Glutamatergic neuron (in vitro differentiated cells): ENCODE measurements around the gene IL3RA. TPM values are rescaled to one million over a fixed set of nuclear protein-coding genes. Genes with fewer than 3 reads are reported as not detected.
A peak's percentile ranks its signal among the peaks of the same experiment; 100 is the strongest.

ENCODE experiments used
- DNase-seq: peaks from one replicate; pipeline ENCODE4 v3.0.0; 2022
- H3K27ac Mint-ChIP-seq: one replicate; pipeline ENCODE4 v1.8.0; 2020; ENCODE audit warnings: mild to moderate bottlenecking, mixed read lengths, inconsistent platforms; ENCODE audit not compliant: unreplicated experiment
- H3K27me3 Mint-ChIP-seq: one replicate; pipeline ENCODE4 v1.8.0; 2020; ENCODE audit warnings: mild to moderate bottlenecking, moderate library complexity, mixed read lengths, inconsistent platforms; ENCODE audit not compliant: unreplicated experiment
- H3K36me3 Mint-ChIP-seq: one replicate; pipeline ENCODE4 v1.8.0; 2020; ENCODE audit warnings: mild to moderate bottlenecking, mixed read lengths, inconsistent platforms; ENCODE audit not compliant: unreplicated experiment
- H3K4me1 Mint-ChIP-seq: one replicate; pipeline ENCODE4 v1.8.0; 2020; ENCODE audit warnings: mild to moderate bottlenecking, low read depth, mixed read lengths, inconsistent platforms; ENCODE audit not compliant: unreplicated experiment
- H3K4me3 Mint-ChIP-seq: one replicate; pipeline ENCODE4 v1.8.0; 2020; ENCODE audit warnings: mild to moderate bottlenecking, mixed read lengths, inconsistent platforms; ENCODE audit not compliant: unreplicated experiment
- H3K9me3 Mint-ChIP-seq: one replicate; pipeline ENCODE4 v1.8.0; 2020; ENCODE audit warnings: mild to moderate bottlenecking, moderate library complexity, mixed read lengths, inconsistent platforms; ENCODE audit not compliant: unreplicated experiment
- total RNA-seq: library from RNA; stranded (reverse); fragmentation: NEBNext Ultra II Directional; extraction: Animal tissue kit (Norgen Biotek cat#: 25700); gene quantifications from one replicate; pipeline ENCODE4 v1.2.1, GENCODE V29; 2021; ENCODE audit not compliant: unreplicated experiment
- TF ChIP-seq, protein P1 (sequence below): fragments of 200-600 bp; sonication (generic); IDR thresholded peaks from one replicate; pipeline ENCODE4 v1.5.0; 2021; ENCODE audit not compliant: partially characterized antibody, unreplicated experiment

The IL3RA gene
- total RNA-seq, 1 donor from 2014 or later, result not detected

DNA sequence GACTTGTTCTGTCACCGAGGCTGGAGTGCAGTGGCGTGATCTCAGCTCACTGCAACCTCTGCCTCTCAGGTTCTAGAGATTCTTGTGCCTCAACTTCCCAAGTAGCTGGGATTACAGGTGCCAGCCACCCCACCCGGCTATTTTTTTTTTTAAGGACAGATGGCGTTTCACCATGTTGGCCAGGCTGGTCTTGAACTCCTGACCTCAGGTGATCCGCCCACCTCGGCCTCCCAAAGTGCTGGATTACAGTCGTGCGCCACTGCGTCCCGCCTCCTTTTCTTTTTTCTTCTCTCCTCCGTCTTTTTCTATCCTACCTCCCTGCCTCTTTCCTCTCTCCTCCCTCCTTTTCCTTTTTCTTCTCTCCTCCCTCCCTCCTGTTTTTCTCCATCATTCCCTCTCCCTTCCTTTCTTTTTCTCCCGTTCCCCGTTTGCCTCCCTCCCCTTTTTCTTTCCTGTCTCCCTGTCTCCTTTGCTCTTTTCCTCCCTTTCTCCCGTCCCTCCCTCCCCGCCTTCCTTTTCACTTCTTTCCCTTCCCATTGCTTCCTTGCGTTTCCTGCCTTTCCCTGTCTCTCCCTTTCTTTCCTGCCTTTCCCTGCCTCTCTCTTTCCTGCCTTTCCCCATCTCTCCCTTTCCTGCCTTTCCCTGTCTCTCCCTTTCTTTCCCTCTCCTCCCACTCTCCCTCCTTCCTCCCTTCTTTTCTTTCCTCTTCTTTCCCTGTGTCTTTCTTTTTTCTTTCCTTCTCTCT, 57.5 kb downstream of the IL3RA start:
- DNase-seq, result peak; percentile 7
- TF ChIP-seq, protein P1, sequence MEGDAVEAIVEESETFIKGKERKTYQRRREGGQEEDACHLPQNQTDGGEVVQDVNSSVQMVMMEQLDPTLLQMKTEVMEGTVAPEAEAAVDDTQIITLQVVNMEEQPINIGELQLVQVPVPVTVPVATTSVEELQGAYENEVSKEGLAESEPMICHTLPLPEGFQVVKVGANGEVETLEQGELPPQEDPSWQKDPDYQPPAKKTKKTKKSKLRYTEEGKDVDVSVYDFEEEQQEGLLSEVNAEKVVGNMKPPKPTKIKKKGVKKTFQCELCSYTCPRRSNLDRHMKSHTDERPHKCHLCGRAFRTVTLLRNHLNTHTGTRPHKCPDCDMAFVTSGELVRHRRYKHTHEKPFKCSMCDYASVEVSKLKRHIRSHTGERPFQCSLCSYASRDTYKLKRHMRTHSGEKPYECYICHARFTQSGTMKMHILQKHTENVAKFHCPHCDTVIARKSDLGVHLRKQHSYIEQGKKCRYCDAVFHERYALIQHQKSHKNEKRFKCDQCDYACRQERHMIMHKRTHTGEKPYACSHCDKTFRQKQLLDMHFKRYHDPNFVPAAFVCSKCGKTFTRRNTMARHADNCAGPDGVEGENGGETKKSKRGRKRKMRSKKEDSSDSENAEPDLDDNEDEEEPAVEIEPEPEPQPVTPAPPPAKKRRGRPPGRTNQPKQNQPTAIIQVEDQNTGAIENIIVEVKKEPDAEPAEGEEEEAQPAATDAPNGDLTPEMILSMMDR, result no peak
- Mint-ChIP-seq H3K9me3 (peaks cover 23% of the 10 kb centered on the region), H3K4me1 (peaks cover 12% of the 10 kb centered on the region), H3K27me3 (peaks cover 16% of the 10 kb centered on the region), H3K4me3 (peak overlapping the region; percentile 87), H3K36me3 (no peaks in the 10 kb centered on the region), H3K27ac (peak overlapping the region; percentile 84)

DNA sequence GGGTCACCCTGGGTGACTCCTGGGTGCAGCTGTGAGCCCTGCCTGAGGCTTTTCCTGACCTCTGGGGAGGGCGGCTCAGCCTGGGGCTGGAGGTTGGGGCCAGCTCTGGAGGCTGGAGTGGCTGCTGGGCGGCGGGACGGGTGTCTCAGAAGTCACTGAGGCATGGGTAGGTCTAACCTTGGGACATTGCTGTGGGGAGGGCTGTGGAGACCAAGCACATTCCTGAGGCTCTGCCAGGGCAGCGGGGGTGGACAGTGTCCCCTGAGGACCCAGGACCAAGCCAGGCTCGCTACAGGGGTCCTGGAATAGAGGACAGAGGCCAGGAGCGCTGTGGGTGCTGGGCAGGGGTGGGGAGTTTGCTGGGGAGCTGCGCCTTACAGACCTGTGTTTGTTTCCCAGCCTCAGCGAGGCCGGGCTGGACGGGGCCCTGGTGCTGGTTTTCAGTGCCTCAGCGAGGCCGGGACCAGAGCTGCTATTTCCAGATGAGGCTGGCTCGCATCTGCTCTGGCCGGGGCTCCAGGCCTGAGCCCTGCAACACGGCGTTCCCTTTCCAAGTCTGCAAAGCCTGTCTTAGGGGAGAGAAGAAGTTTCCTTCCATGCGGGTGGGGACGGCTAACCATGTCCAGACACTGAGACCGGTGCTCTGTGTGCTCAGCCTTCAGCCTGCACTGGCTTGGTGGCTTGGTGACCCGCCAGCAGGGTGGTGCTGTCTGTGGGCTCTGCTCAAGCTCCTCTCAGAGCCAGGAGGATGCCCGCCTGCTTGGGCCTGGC, 58.3 kb downstream of the IL3RA start:
- peaks cover 12% of the 10 kb centered on the region for H3K4me1 Mint-ChIP-seq
- peak overlapping the region; percentile 84 for H3K27ac Mint-ChIP-seq

DNA sequence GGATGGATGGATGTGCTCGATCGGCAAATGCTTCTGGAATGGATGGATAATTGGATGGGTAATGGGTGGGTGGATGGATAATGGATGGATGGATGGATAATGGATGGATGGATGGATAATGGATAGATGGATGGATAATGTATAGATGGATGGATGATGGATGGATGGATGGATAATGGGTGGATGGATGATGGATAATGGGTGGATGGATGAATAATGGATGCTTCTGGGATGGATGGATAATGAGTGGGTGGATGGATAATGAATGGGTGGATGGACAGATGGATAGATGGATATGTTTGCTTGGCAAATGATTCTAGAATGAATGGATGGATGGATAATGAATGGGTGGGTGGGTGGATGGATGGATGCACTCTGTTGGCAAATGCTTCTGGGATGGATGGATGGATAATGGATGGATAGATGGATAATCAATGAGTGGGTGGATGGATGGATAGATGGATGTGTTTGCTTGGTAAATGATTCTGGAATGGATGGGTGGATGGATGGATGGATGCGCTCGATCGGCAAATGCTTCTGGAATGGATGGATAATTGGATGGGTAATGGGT, 59.1 kb downstream of the IL3RA start:
- H3K9me3 Mint-ChIP-seq, result peaks cover 21% of the 10 kb centered on the region
- H3K27ac Mint-ChIP-seq, result peak overlapping the region; percentile 40
- H3K27me3 Mint-ChIP-seq, result peaks cover 16% of the 10 kb centered on the region
- H3K36me3 Mint-ChIP-seq, result no peaks in the 10 kb centered on the region
- peak overlapping the region; percentile 7 for H3K4me3 Mint-ChIP-seq
- TF ChIP-seq, protein P1, result no peak
- no peak for DNase-seq
- H3K4me1 Mint-ChIP-seq, result peaks cover 12% of the 10 kb centered on the region

More for the DNA sequence above, 58.3 kb downstream of the IL3RA start:
- peak; percentile 22 for DNase-seq
- TF ChIP-seq, protein P1, result no peak
- H3K36me3 Mint-ChIP-seq, result no peaks in the 10 kb centered on the region
- H3K27me3 Mint-ChIP-seq, result peaks cover 16% of the 10 kb centered on the region
- peak overlapping the region; percentile 87 for H3K4me3 Mint-ChIP-seq
- H3K9me3 Mint-ChIP-seq, result peaks cover 23% of the 10 kb centered on the region

DNA sequence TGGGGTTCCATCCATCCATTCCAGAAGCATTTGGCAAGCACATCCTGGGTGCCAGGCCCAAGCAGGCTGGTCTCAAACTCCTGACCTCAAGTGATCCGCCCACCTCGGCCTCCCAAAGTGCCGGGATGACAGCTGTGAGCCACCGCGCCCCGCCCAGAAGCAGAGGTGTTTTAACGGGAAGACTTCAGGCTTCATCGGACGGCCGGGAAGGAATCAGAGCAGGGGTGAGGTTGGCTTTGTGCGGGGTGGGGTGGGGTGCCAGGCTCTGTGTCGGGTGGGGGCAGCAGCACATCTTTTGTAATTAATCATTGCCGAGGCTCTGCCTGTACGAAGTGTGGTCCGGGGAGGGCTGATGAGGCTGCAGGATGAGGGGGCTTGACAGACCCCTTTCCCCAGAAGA, 60.4 kb downstream of the IL3RA start:
- Mint-ChIP-seq H3K36me3 (no peaks in the 10 kb centered on the region), H3K27me3 (peaks cover 16% of the 10 kb centered on the region), H3K27ac (peak overlapping the region; percentile 72), H3K4me3 (no peak overlapping the region), H3K9me3 (peaks cover 16% of the 10 kb centered on the region), H3K4me1 (peaks cover 12% of the 10 kb centered on the region)
- peak; percentile 5 for DNase-seq
- TF ChIP-seq, protein P1, result no peak
